Lower leg skin (tissue), 4 donors: ENCODE measurements around the gene CEND1. TPM values are rescaled to one million over a fixed set of nuclear protein-coding genes. Genes with fewer than 3 reads are reported as not detected.

ENCODE experiments used
- DNase-seq, 2 donors: peaks; one replicate each; pipeline ENCODE4 v3.0.0-alpha.2; 2019; ENCODE audit warnings: low spot score in 2 of 2
- H3K4me3 ChIP-seq: fragments of 200-600 bp; sonication (generic); 2 replicates; pipeline ENCODE4 v1.5.1; 2017; ENCODE audit warnings: mild to moderate bottlenecking, low read depth; ENCODE audit not compliant: poor library complexity, severe bottlenecking
- POLR2A ChIP-seq, 2 donors: fragments of 450-650 bp; IDR thresholded peaks; one replicate each; pipeline ENCODE4 v1.6.1; 2016 to 2017; ENCODE audit warnings: antibody characterized with exemption in 2 of 2, mild to moderate bottlenecking in 1 of 2, moderate library complexity in 1 of 2
- WGBS, 2 donors: methylation state at CpG; one replicate each; pipeline ENCODE4 v1.1.5; 2018; 5-methylcytosine and 5-hydroxymethylcytosine counted together
- intact Hi-C: fragments of 100-400 bp; cut with DNase I; formaldehyde crosslinking; loops from one replicate; pipeline ENCODE4 v1.15.0; 2023; ENCODE audit warnings: low total_unique reads
- total RNA-seq, 4 donors: library from RNA; depleted of rRNA; stranded (reverse); fragments of >200 nt; gene quantifications; one replicate each; pipeline ENCODE4 v1.1.0, GENCODE V29; 2016
- TF ChIP-seq, protein P1 (sequence below), 3 donors: fragments of 450-650 bp; IDR thresholded peaks; one replicate each; pipeline ENCODE4 v1.5.1; 2016; ENCODE audit warnings: antibody characterized with exemption in 3 of 3, mild to moderate bottlenecking in 3 of 3, moderate library complexity in 2 of 3

The CEND1 gene
- total RNA-seq, 4 donors from 2014 or later: not detected

DNA sequence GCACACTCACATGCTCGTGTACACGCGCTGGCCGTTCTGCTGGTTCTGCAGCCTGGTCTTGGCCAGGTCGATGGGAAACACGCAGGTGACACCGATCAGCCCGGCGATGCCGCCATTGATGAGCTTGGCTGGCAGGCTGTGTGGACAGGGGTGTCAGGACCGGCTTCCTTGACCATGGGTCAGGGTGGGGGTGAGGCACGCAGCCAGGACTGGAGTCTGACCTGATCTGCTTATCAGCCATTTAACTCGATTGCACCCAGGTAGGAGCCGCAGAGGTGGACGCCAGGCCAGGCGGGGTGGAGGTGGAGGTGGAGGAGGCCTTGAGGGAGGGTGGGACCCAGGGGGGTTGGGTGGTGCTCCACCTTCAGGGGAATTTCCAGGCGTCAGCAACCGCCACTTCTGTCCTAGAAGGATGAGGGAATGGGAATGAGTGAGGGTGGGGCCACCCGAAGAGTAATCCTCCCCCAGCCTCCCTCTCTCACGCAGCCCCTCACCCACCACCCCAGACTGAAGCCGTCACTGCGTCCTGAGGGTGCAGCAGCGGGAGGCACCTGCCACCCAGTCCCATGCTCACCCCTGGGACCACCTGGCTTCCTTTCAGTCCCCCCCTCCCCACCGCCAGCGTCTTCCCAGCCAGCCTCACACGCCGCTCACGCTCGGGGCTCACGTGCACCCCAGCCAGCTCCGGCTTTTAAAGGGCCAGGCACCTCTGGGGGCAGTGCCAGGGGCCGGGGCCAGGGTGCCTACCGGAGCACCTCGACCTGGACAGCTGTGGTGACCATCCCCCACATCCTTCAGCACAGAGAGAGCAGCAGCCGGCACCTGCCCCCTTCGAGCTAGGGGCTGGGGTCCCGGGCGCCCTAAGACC, 5.1 kb upstream of the CEND1 start:
- TF ChIP-seq, protein P1, sequence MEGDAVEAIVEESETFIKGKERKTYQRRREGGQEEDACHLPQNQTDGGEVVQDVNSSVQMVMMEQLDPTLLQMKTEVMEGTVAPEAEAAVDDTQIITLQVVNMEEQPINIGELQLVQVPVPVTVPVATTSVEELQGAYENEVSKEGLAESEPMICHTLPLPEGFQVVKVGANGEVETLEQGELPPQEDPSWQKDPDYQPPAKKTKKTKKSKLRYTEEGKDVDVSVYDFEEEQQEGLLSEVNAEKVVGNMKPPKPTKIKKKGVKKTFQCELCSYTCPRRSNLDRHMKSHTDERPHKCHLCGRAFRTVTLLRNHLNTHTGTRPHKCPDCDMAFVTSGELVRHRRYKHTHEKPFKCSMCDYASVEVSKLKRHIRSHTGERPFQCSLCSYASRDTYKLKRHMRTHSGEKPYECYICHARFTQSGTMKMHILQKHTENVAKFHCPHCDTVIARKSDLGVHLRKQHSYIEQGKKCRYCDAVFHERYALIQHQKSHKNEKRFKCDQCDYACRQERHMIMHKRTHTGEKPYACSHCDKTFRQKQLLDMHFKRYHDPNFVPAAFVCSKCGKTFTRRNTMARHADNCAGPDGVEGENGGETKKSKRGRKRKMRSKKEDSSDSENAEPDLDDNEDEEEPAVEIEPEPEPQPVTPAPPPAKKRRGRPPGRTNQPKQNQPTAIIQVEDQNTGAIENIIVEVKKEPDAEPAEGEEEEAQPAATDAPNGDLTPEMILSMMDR (IDR thresholded peaks at IDR 0.05): no peak
- no peak for TF ChIP-seq POLR2A (IDR thresholded peaks at IDR 0.05)
- no peak overlapping the region for H3K4me3 ChIP-seq
- no peak for DNase-seq
- 43 to 50% methylated on average over 24 to 36 of the region's 38 CpGs for WGBS, 2 donors
- intact Hi-C loops: no loop called here

DNA sequence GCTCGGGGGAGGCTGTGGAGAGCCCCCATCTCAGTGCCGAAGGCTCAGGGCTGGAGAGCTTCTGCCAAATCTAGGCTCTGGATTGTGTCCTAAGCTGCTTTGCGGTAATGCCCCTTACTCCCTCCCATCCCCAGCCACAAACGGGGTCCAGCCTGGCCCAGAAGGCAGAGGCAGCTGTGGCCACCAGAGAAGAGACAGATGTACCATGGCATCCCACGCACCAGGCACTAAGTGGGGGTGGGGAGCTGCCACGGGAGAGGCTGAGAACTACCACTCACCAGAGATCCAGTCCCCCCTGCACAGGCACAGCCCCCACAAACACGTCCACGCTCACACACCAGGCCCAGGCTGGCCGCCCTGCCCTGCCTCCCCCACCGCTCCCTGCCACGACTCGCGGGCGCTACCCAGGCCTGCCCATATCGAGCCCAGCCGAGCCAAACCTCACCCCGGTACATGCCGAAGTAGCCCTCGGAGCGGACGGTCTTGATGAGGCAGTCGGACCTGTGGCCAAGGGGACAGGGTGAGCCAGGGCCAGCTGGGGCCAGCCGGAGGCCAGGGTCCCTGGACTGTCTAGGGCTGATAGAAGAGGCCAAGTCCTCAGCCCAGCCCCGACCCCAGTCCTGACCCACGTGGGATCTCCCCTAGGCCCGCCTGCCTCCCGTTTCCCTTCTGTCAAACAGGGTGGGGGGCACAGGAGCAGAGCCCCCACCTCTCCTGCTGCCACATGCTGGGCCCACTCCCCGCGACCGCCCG, 4.3 kb upstream of the CEND1 start:
- WGBS, 2 donors: 90% methylated on average over 27 to 31 of the region's 31 CpGs
- H3K4me3 ChIP-seq: no peak overlapping the region
- TF ChIP-seq, protein P1 (IDR thresholded peaks at IDR 0.05): no peak
- no peak for TF ChIP-seq POLR2A (IDR thresholded peaks at IDR 0.05)
- intact Hi-C loops: no loop called here
- no peak for DNase-seq

DNA sequence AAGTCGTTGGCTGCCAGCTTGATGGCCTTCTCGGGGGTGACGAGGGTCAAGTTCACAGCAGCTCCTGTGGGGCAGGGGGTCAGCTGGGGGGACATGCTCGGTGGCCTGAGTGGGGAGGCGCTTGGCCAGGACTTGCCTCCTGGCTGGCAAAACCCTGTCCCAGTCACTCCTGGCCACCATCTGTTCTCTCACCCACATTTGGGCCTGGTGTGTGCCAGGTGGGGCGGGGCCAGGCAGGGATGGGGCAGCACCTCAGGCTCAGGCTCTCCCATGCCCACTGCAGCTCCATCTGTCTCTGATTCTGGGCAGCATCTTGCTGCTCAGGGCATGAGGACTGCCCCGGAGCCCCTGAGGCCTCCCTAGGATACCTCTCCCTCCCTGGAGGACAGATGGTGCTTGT, 3.7 kb upstream of the CEND1 start:
- H3K4me3 ChIP-seq: no peak overlapping the region
- no peak for DNase-seq
- intact Hi-C loops: no loop called here
- TF ChIP-seq, protein P1 (IDR thresholded peaks at IDR 0.05): no peak
- TF ChIP-seq POLR2A (IDR thresholded peaks at IDR 0.05): no peak
- 83 to 86% methylated on average over 6 to 7 of the region's 7 CpGs for WGBS, 2 donors

DNA sequence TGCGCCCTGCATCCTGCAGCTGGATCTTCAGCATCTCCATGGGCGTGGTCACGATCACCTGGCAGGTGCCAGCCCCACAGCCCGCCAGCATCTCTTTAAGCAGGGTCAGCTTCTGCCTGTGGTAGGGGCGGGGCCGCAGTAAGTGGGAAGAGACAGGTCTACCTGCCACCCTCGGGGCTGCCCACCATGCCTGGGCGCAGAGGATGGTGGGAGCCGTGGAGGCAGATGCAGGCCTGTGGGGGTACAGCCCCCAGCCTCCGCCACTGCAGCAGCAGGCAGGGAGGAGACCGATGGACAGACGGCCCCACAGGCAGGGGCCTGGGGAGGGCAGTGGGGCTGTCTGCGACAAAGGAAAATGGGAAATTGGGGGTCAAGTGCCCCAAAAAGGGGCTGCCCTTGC, 3.0 kb upstream of the CEND1 start:
- TF ChIP-seq, protein P1 (IDR thresholded peaks at IDR 0.05): no peak
- no peak for TF ChIP-seq POLR2A (IDR thresholded peaks at IDR 0.05)
- WGBS, 2 donors: 85 to 87% methylated on average over 4 to 12 of the region's 13 CpGs
- intact Hi-C loops: no loop called here
- no peak for DNase-seq
- no peak overlapping the region for H3K4me3 ChIP-seq

DNA sequence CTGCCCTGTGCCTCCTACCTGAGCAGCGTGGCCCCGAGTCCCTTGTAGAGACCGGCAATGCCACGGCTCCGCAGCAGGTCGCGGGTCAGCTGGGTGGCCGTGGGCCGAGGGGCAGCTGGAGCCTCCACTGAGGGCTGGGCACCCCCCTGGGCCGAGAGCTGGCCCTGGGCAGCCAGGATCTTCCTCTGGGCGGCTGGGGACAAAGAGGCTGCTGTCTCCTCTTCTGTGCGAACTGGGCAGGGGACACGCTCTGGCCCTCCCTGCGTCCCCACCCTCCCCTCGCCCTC, 2.6 kb upstream of the CEND1 start:
- intact Hi-C loops: no loop called here
- DNase-seq: no peak
- TF ChIP-seq, protein P1 (IDR thresholded peaks at IDR 0.05): no peak
- no peak for TF ChIP-seq POLR2A (IDR thresholded peaks at IDR 0.05)
- H3K4me3 ChIP-seq: no peak overlapping the region
- 90 to 96% methylated on average over 10 to 12 of the region's 15 CpGs for WGBS, 2 donors
